Fibroblast of pulmonary artery (primary cell): Measurements from ENCODE around the gene CXCL10.
"Not testable (repeated sequence)": the region's sequence is repeated elsewhere in the genome, so short reads cannot be mapped to it uniquely, and the experiment has no call there.

Experiments used
- DNase-seq: peaks from one replicate; pipeline ENCODE4 v3.0.0-alpha.2; 2010; ENCODE audit warnings: low read depth
- H3K4me3 ChIP-seq: replicated peaks from 2 replicates; pipeline ENCODE4 v1.5.1; 2011; ENCODE audit warnings: low read depth, mild to moderate bottlenecking, control low read depth, low read length, moderate library complexity
- CTCF ChIP-seq: IDR thresholded peaks from 2 replicates; pipeline ENCODE4 v1.5.1; 2011; ENCODE audit warnings: mild to moderate bottlenecking, control low read depth, low read length, inconsistent platforms; ENCODE audit errors: missing control alignments

Gene CXCL10

GRCh38 chr4:76001700-76002099, 21.6 kb downstream of the CXCL10 start:
- no peak for DNase-seq
- TF ChIP-seq CTCF: no peak
- H3K4me3 ChIP-seq: no peak overlapping the region

GRCh38 chr4:76000279-76000678, 23.0 kb downstream of the CXCL10 start:
- TF ChIP-seq CTCF: no peak
- DNase-seq: no peak
- no peak overlapping the region for H3K4me3 ChIP-seq

- DNase-seq, H3K4me3 ChIP-seq: not testable (repeated sequence)
Observed at GRCh38 chr4:75998525-75999147, 24.7 kb downstream of the CXCL10 start.

GRCh38 chr4:75997946-75998345, 25.4 kb downstream of the CXCL10 start:
- TF ChIP-seq CTCF: no peak
- no peak for DNase-seq

GRCh38 chr4:75997081-75997480, 26.2 kb downstream of the CXCL10 start:
- DNase-seq: no peak
- no peak for TF ChIP-seq CTCF
- H3K4me3 ChIP-seq: no peak overlapping the region

More at GRCh38 chr4:75997946-75998345, 25.4 kb downstream of the CXCL10 start:
- H3K4me3 ChIP-seq: no peak overlapping the region

- DNase-seq: peak; percentile 74
- peak; percentile 54 for TF ChIP-seq CTCF
Observed at GRCh38 chr4:75995727-75996126, 27.6 kb downstream of the CXCL10 start.

GRCh38 chr4:75992462-75992861, 30.8 kb downstream of the CXCL10 start:
- H3K4me3 ChIP-seq: no peak overlapping the region
- TF ChIP-seq CTCF: no peak
- DNase-seq: no peak

More at GRCh38 chr4:75995727-75996126, 27.6 kb downstream of the CXCL10 start:
- no peak overlapping the region for H3K4me3 ChIP-seq
